ENCODE results near the gene CENPB.

DNA sequence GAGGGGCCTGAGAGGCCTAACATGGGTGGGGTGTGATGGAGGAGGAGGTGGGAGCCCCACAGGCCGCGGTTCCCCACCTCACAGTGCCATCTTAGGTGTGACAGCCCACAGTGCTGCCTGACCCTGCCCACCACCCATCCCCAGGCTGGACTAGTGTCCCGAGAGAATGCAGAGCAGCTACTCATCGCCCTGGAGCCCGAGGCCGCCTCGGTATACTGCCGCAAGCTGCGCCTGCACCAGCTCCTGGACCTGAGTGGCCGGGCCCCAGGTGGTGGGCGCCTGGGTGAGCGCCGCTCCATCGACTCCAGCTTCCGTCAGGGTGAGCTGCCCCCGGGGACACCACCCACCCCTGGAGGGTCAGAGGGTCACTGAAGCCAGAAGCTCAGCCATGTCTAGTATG is 38.5 kb downstream of the CENPB start:
- TF ChIP-seq, protein P1, sequence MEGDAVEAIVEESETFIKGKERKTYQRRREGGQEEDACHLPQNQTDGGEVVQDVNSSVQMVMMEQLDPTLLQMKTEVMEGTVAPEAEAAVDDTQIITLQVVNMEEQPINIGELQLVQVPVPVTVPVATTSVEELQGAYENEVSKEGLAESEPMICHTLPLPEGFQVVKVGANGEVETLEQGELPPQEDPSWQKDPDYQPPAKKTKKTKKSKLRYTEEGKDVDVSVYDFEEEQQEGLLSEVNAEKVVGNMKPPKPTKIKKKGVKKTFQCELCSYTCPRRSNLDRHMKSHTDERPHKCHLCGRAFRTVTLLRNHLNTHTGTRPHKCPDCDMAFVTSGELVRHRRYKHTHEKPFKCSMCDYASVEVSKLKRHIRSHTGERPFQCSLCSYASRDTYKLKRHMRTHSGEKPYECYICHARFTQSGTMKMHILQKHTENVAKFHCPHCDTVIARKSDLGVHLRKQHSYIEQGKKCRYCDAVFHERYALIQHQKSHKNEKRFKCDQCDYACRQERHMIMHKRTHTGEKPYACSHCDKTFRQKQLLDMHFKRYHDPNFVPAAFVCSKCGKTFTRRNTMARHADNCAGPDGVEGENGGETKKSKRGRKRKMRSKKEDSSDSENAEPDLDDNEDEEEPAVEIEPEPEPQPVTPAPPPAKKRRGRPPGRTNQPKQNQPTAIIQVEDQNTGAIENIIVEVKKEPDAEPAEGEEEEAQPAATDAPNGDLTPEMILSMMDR (conservative IDR thresholded peaks at IDR 0.05; ENCODE audit: low read length): no peak
- no peak for TF ChIP-seq EZH2phosphoT487 (IDR thresholded peaks at IDR 0.05; ENCODE audit: borderline replicate concordance, low read depth, low read length)
